Measurements from ENCODE around the gene NME7. TPM values are rescaled to one million over a fixed set of nuclear protein-coding genes. Genes with fewer than 3 reads are reported as not detected.

The NME7 gene
- total and polyA plus RNA-seq, 4 donors, result 6.2 to 43.7 (median 18.0) TPM

- peak overlapping the region; percentile 53 for H3K4me3 ChIP-seq
- peak overlapping the region; percentile 59 to 89 for H3K9ac ChIP-seq (ENCODE audit: insufficient read depth in 1 of 2, low read length in 2 of 2)
- H3K27ac ChIP-seq (ENCODE audit: low read depth in 1 of 2, low read length in 1 of 2), result peak overlapping the region; percentile 96 to 97
- 18 to 20% methylated on average over 9 of the region's 9 CpGs for WGBS, 2 donors
- H3K4me1 ChIP-seq (ENCODE audit: control insufficient read depth in 5 of 5, insufficient read depth in 5 of 5, low read length in 5 of 5), result peaks cover 4 to 45% (median 9%) of the 10 kb centered on the region in 5 donors
- ATAC-seq (ENCODE audit: insufficient read depth, low FRiP score) (no peak), DNase-seq (peak; percentile 30 to 68 (median 59))
- peaks cover 0 to 15% (median 7%) of the 10 kb centered on the region in 4 donors for H3K36me3 ChIP-seq (ENCODE audit: control insufficient read depth in 4 of 4, insufficient read depth in 4 of 4, low read length in 4 of 4)
- H3K9me3 ChIP-seq (ENCODE audit: control insufficient read depth in 4 of 4, insufficient read depth in 3 of 4, low read length in 3 of 4), result no peaks in the 10 kb centered on the region
- TF ChIP-seq, protein P1, sequence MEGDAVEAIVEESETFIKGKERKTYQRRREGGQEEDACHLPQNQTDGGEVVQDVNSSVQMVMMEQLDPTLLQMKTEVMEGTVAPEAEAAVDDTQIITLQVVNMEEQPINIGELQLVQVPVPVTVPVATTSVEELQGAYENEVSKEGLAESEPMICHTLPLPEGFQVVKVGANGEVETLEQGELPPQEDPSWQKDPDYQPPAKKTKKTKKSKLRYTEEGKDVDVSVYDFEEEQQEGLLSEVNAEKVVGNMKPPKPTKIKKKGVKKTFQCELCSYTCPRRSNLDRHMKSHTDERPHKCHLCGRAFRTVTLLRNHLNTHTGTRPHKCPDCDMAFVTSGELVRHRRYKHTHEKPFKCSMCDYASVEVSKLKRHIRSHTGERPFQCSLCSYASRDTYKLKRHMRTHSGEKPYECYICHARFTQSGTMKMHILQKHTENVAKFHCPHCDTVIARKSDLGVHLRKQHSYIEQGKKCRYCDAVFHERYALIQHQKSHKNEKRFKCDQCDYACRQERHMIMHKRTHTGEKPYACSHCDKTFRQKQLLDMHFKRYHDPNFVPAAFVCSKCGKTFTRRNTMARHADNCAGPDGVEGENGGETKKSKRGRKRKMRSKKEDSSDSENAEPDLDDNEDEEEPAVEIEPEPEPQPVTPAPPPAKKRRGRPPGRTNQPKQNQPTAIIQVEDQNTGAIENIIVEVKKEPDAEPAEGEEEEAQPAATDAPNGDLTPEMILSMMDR (IDR thresholded peaks at IDR 0.05; ENCODE audit: control extremely low read depth, extremely low read depth), result no peak
- H3K27me3 ChIP-seq (ENCODE audit: control insufficient read depth in 3 of 3, insufficient read depth in 3 of 3, low read length in 2 of 3), result no peaks in the 10 kb centered on the region
These were observed 259.9 kb downstream of the NME7 start for GRCh38 chr1:169107603-169108208.

DNA sequence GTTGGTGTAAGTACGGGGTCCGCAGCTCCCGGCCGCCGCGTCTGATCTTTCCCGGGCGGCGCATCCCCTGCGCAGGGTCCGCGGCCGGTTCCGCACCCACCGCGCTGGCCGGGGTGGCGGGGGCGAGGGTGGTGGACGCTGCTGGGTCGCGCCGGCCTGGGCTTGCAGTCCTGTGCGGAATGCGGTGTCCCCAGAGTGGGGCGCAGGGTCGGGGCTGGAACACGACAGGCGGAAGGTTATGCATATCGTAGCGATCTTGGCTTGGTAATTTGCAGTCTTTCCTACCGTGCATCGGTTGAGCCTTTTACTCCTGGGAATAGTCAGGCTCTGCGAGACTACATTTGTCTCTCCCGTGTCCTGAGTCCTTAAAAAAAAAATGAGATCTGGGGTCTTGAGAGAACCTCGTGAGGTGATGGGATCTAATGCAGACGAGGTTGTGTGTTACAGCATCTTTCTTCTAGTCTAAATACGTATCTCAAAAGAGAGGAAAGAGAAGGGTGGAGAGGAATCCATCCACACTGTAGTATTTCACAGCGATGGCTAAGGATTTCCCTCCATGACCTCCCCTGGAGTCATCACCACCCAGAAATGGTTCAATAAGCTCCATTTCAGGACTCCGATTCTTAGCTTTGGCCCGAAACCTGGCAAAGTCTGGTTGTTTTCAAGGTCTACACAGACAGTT is 260.5 kb downstream of the NME7 start:
- Histone ChIP-seq H3K27ac (ENCODE audit: low read depth in 1 of 2, low read length in 1 of 2) (peak overlapping the region; percentile 96 to 97), H3K9me3 (ENCODE audit: control insufficient read depth in 4 of 4, insufficient read depth in 3 of 4, low read length in 3 of 4) (no peaks in the 10 kb centered on the region), H3K4me1 (ENCODE audit: control insufficient read depth in 5 of 5, insufficient read depth in 5 of 5, low read length in 5 of 5) (peaks cover 2 to 44% (median 9%) of the 10 kb centered on the region in 5 donors), H3K27me3 (ENCODE audit: control insufficient read depth in 3 of 3, insufficient read depth in 3 of 3, low read length in 2 of 3) (no peaks in the 10 kb centered on the region), H3K9ac (ENCODE audit: insufficient read depth in 1 of 2, low read length in 2 of 2) (peak overlapping the region; percentile 47 to 89), H3K4me3 (peak overlapping the region; percentile 53), H3K36me3 (ENCODE audit: control insufficient read depth in 4 of 4, insufficient read depth in 4 of 4, low read length in 4 of 4) (peaks cover 0 to 10% (median 5%) of the 10 kb centered on the region in 4 donors)
- 1% methylated on average over 41 of the region's 41 CpGs for WGBS, 2 donors
- TF ChIP-seq, protein P1 (IDR thresholded peaks at IDR 0.05; ENCODE audit: control extremely low read depth, extremely low read depth), result no peak
- peak; percentile 47 to 69 (median 48) for DNase-seq
- no peak for ATAC-seq (ENCODE audit: insufficient read depth, low FRiP score)

DNA sequence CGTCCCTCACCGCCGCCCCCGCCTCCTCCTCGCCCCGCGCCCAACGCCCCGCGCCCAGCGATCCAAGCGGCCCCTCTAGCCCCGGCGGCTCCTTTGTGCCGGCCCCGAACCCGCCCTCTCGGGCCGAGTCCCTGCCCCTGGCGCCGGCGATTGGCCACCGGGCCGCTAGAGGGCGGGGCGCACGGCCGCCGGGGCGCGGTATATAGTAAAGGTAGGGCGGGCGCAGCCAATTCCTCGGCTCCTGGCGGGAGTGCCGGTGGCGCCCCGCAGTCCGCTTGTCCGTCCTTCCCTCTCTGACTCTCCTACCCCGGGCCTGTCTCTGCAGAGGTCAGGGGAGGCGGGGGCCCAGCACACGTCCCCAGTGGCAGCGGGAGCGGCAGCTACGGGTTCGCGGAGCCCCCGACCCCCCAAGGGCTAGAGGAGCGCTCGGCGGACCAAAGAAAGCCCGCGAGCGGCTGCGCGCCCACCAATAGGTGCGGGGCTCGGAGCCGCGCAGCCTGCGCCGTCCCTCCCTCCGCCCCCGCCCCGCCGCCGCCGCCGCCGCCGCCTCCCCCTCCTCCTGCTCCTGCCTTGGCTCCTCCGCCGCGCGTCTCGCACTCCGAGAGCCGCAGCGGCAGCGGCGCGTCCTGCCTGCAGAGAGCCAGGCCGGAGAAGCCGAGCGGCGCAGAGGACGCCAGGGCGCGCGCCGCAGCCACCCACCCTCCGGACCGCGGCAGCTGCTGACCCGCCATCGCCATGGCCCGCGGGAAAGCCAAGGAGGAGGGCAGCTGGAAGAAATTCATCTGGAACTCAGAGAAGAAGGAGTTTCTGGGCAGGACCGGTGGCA is 261.3 kb downstream of the NME7 start, which contains the start of gene ATP1B1:
Gene ATP1B1, plus strand, starts transcription at position 596 of the 826 bp plus-strand sequence. Its CDS starts 140 bp downstream, at position 736.
- H3K4me3 ChIP-seq, result peak within 1 kb of the TSS; percentile 71
- H3K9me3 ChIP-seq (ENCODE audit: control insufficient read depth in 4 of 4, insufficient read depth in 3 of 4, low read length in 3 of 4), result no peaks in the 10 kb centered on the region
- 0% methylated on average over 66 to 98 of the region's 100 CpGs for WGBS, 2 donors
- TF ChIP-seq, protein P1 (IDR thresholded peaks at IDR 0.05; ENCODE audit: control extremely low read depth, extremely low read depth), result peak; percentile 41
- peak within 1 kb of the TSS; percentile 47 to 89 for H3K9ac ChIP-seq (ENCODE audit: insufficient read depth in 1 of 2, low read length in 2 of 2)
- DNase-seq, result peak; percentile 91 to 94 (median 91)
- peaks cover 0 to 4% (median 1%) of the 10 kb centered on the region in 4 donors for H3K36me3 ChIP-seq (ENCODE audit: control insufficient read depth in 4 of 4, insufficient read depth in 4 of 4, low read length in 4 of 4)
- H3K4me1 ChIP-seq (ENCODE audit: control insufficient read depth in 5 of 5, insufficient read depth in 5 of 5, low read length in 5 of 5), result peaks cover 0 to 41% (median 9%) of the 10 kb centered on the region in 5 donors
- peak within 1 kb of the TSS; percentile 96 to 97 for H3K27ac ChIP-seq (ENCODE audit: low read depth in 1 of 2, low read length in 1 of 2)
- peak; percentile 90 for ATAC-seq (ENCODE audit: insufficient read depth, low FRiP score)
- no peaks in the 10 kb centered on the region for H3K27me3 ChIP-seq (ENCODE audit: control insufficient read depth in 3 of 3, insufficient read depth in 3 of 3, low read length in 2 of 3)

Data from lung (tissue), 12 donors.